CD4-positive, CD25-positive, alpha-beta regulatory T cell (primary cell): ENCODE measurements around the gene FLNB. TPM values are rescaled to one million over a fixed set of nuclear protein-coding genes. Genes with fewer than 3 reads are reported as not detected.

Experiments used
- ATAC-seq, 2 donors: fragments of 150-1000 bp; cut with Tn5 transposase; one replicate each; pipeline ENCODE4 v1.10.0; 2021; ENCODE audit warnings: low read depth in 2 of 2, moderate number of reproducible peaks in 2 of 2, moderate library complexity in 1 of 2
- DNase-seq, 3 donors: peaks; one replicate each; pipeline versions ENCODE4 v3.0.0 to v3.0.0-alpha.2; 2012 to 2022; ENCODE audit warnings: mixed read lengths in 1 of 3
- H3K27ac ChIP-seq: one replicate; pipeline ENCODE4 v1.7.0; 2013; ENCODE audit warnings: mild to moderate bottlenecking, low read length; ENCODE audit not compliant: insufficient read depth, poor library complexity, severe bottlenecking
- H3K27me3 ChIP-seq: one replicate; pipeline ENCODE4 v1.7.0; 2013; ENCODE audit warnings: low read length; ENCODE audit not compliant: control insufficient read depth, insufficient read depth
- H3K36me3 ChIP-seq: one replicate; pipeline ENCODE4 v1.7.0; 2013; ENCODE audit warnings: mild to moderate bottlenecking, low read length, moderate library complexity; ENCODE audit not compliant: control insufficient read depth, insufficient read depth
- H3K4me1 ChIP-seq: 2 replicates; pipeline ENCODE4 v1.7.0; 2013; ENCODE audit warnings: mild to moderate bottlenecking, low read length; ENCODE audit not compliant: insufficient read depth, control insufficient read depth, poor library complexity, severe bottlenecking
- H3K4me3 ChIP-seq: one replicate; pipeline ENCODE4 v1.7.0; 2013; ENCODE audit warnings: low read depth, mild to moderate bottlenecking, low read length, moderate library complexity
- H3K9me3 ChIP-seq, 2 experiments: 1 replicate in 1 of 2; 2 replicates in 1 of 2; pipeline ENCODE4 v1.7.0; 2013; ENCODE audit warnings: low read length in 2 of 2, mild to moderate bottlenecking in 1 of 2, moderate library complexity in 1 of 2; ENCODE audit not compliant: control insufficient read depth in 2 of 2
- H3K27ac Mint-ChIP-seq, 3 donors: one replicate each; pipeline ENCODE4 v1.8.0; 2020 to 2022; ENCODE audit warnings: mild to moderate bottlenecking in 3 of 3, mixed read lengths in 3 of 3, moderate library complexity in 2 of 3
- H3K27me3 Mint-ChIP-seq: one replicate; pipeline ENCODE4 v1.8.0; 2022; ENCODE audit warnings: mild to moderate bottlenecking, mixed read lengths
- H3K36me3 Mint-ChIP-seq: one replicate; pipeline ENCODE4 v1.8.0; 2020; ENCODE audit warnings: mixed read lengths
- H3K4me1 Mint-ChIP-seq, 4 donors: one replicate each; pipeline ENCODE4 v1.8.0; 2020 to 2022; ENCODE audit warnings: mixed read lengths in 4 of 4, mild to moderate bottlenecking in 1 of 4
- H3K4me3 Mint-ChIP-seq, 4 donors: one replicate each; pipeline ENCODE4 v1.8.0; 2020 to 2022; ENCODE audit warnings: mild to moderate bottlenecking in 4 of 4, mixed read lengths in 4 of 4, moderate library complexity in 3 of 4
- H3K9me3 Mint-ChIP-seq, 7 donors: one replicate each; pipeline ENCODE4 v1.8.0; 2020 to 2022; ENCODE audit warnings: mixed read lengths in 7 of 7, mild to moderate bottlenecking in 3 of 7, moderate library complexity in 2 of 7
- polyA plus RNA-seq, 4 donors: library from polyadenylated mRNA; unstranded; fragments of 300-500 nt; fragmentation: Illumina TruSeq; gene quantifications; one replicate each; pipeline ENCODE4 v1.2.3, GENCODE V29; 2021
- total RNA-seq: library from RNA; stranded (reverse); gene quantifications from one replicate; pipeline ENCODE4 v1.2.3, GENCODE V29; 2022

FLNB gene
- total and polyA plus RNA-seq, 5 donors from 2014 or later = 8.9 to 40.8 (median 14.5) TPM

GRCh38 chr3:58143417-58144055 lies 135.3 kb downstream of the FLNB start:
- H3K9me3 Mint-ChIP-seq = peaks cover 0 to 2% (median 0%) of the 10 kb centered on the region in 7 donors
- ATAC-seq (no peak), DNase-seq (no peak)
- Histone ChIP-seq H3K36me3 (peaks cover 46% of the 10 kb centered on the region), H3K4me1 (no peaks in the 10 kb centered on the region), H3K27ac (no peak overlapping the region), H3K4me3 (no peak overlapping the region), H3K9me3 (no peaks in the 10 kb centered on the region), H3K27me3 (no peaks in the 10 kb centered on the region)
- no peaks in the 10 kb centered on the region for H3K27me3 Mint-ChIP-seq
- H3K36me3 Mint-ChIP-seq = peaks cover 49% of the 10 kb centered on the region
- no peaks in the 10 kb centered on the region for H3K4me1 Mint-ChIP-seq
- H3K4me3 Mint-ChIP-seq = no peak overlapping the region
- H3K27ac Mint-ChIP-seq = peak overlapping the region in 1 of 3 donors; percentile 7

- Histone ChIP-seq H3K9me3 (no peaks in the 10 kb centered on the region), H3K27ac (no peak overlapping the region), H3K4me3 (no peak overlapping the region), H3K36me3 (peaks cover 54% of the 10 kb centered on the region), H3K27me3 (no peaks in the 10 kb centered on the region), H3K4me1 (no peaks in the 10 kb centered on the region)
- Mint-ChIP-seq H3K36me3 (peaks cover 54% of the 10 kb centered on the region), H3K27me3 (no peaks in the 10 kb centered on the region), H3K4me1 (no peaks in the 10 kb centered on the region), H3K4me3 (no peak overlapping the region), H3K9me3 (peaks cover 0 to 2% (median 0%) of the 10 kb centered on the region in 7 donors), H3K27ac (no peak overlapping the region)
- no peak for ATAC-seq
- DNase-seq = no peak
Observed at GRCh38 chr3:58144478-58145325, 136.5 kb downstream of the FLNB start.

GRCh38 chr3:58148049-58148448 lies 139.8 kb downstream of the FLNB start:
- Histone ChIP-seq H3K4me1 (no peaks in the 10 kb centered on the region), H3K27ac (no peak overlapping the region), H3K27me3 (no peaks in the 10 kb centered on the region), H3K9me3 (no peaks in the 10 kb centered on the region), H3K36me3 (peaks cover 66% of the 10 kb centered on the region), H3K4me3 (no peak overlapping the region)
- peaks cover 42% of the 10 kb centered on the region for H3K36me3 Mint-ChIP-seq
- H3K9me3 Mint-ChIP-seq = no peaks in the 10 kb centered on the region
- no peak overlapping the region for H3K4me3 Mint-ChIP-seq
- no peaks in the 10 kb centered on the region for H3K4me1 Mint-ChIP-seq
- no peak overlapping the region for H3K27ac Mint-ChIP-seq
- DNase-seq (no peak), ATAC-seq (no peak)
- no peaks in the 10 kb centered on the region for H3K27me3 Mint-ChIP-seq

- Histone ChIP-seq H3K27ac (no peak overlapping the region), H3K27me3 (no peaks in the 10 kb centered on the region), H3K9me3 (no peaks in the 10 kb centered on the region), H3K36me3 (peaks cover 65% of the 10 kb centered on the region), H3K4me1 (no peaks in the 10 kb centered on the region), H3K4me3 (no peak overlapping the region)
- ATAC-seq (no peak), DNase-seq (no peak)
- Mint-ChIP-seq H3K36me3 (peaks cover 38% of the 10 kb centered on the region), H3K4me1 (no peaks in the 10 kb centered on the region), H3K27me3 (no peaks in the 10 kb centered on the region), H3K27ac (no peak overlapping the region), H3K4me3 (no peak overlapping the region), H3K9me3 (no peaks in the 10 kb centered on the region)
Observed at GRCh38 chr3:58150130-58150809, 142.0 kb downstream of the FLNB start.

- Histone ChIP-seq H3K4me1 (no peaks in the 10 kb centered on the region), H3K27ac (no peak overlapping the region), H3K4me3 (no peak overlapping the region), H3K27me3 (no peaks in the 10 kb centered on the region), H3K36me3 (peaks cover 65% of the 10 kb centered on the region), H3K9me3 (no peaks in the 10 kb centered on the region)
- no peaks in the 10 kb centered on the region for H3K4me1 Mint-ChIP-seq
- no peaks in the 10 kb centered on the region for H3K27me3 Mint-ChIP-seq
- ATAC-seq (no peak), DNase-seq (no peak)
- no peak overlapping the region for H3K4me3 Mint-ChIP-seq
- peaks cover 38% of the 10 kb centered on the region for H3K36me3 Mint-ChIP-seq
- no peaks in the 10 kb centered on the region for H3K9me3 Mint-ChIP-seq
- no peak overlapping the region for H3K27ac Mint-ChIP-seq
Observed at GRCh38 chr3:58150810-58151199, 142.6 kb downstream of the FLNB start.

- ATAC-seq = no peak
- no peak overlapping the region for H3K4me3 Mint-ChIP-seq
- H3K27ac Mint-ChIP-seq = peak overlapping the region in 1 of 3 donors; percentile 75
- Histone ChIP-seq H3K4me3 (no peak overlapping the region), H3K4me1 (no peaks in the 10 kb centered on the region), H3K27me3 (no peaks in the 10 kb centered on the region), H3K27ac (no peak overlapping the region), H3K36me3 (peaks cover 60% of the 10 kb centered on the region), H3K9me3 (no peaks in the 10 kb centered on the region)
- H3K9me3 Mint-ChIP-seq = no peaks in the 10 kb centered on the region
- H3K4me1 Mint-ChIP-seq = no peaks in the 10 kb centered on the region
- peaks cover 32% of the 10 kb centered on the region for H3K36me3 Mint-ChIP-seq
- no peaks in the 10 kb centered on the region for H3K27me3 Mint-ChIP-seq
- DNase-seq = no peak
Observed at GRCh38 chr3:58151637-58152036, 143.4 kb downstream of the FLNB start.

GRCh38 chr3:58152225-58153015 lies 144.2 kb downstream of the FLNB start:
- no peaks in the 10 kb centered on the region for H3K27me3 ChIP-seq
- no peak overlapping the region for H3K4me3 ChIP-seq
- H3K27me3 Mint-ChIP-seq = no peaks in the 10 kb centered on the region
- H3K9me3 ChIP-seq = no peaks in the 10 kb centered on the region
- H3K27ac Mint-ChIP-seq = peak overlapping the region in 1 of 3 donors; percentile 75
- H3K4me1 Mint-ChIP-seq = no peaks in the 10 kb centered on the region
- no peaks in the 10 kb centered on the region for H3K9me3 Mint-ChIP-seq
- H3K36me3 ChIP-seq = peaks cover 56% of the 10 kb centered on the region
- no peak for DNase-seq
- H3K36me3 Mint-ChIP-seq = peaks cover 30% of the 10 kb centered on the region
- ATAC-seq = no peak
- no peaks in the 10 kb centered on the region for H3K4me1 ChIP-seq
- H3K4me3 Mint-ChIP-seq = no peak overlapping the region
- H3K27ac ChIP-seq = no peak overlapping the region
